HEK293T (cell line): ENCODE measurements around the gene BAG3.

Experiments
- CTCF ChIA-PET: fragments of 350-600 bp; formaldehyde crosslinking; extraction: SDS; loops from one replicate; lab custom pipeline; 2021; ENCODE audit warnings: antibody characterized with exemption, inconsistent platforms; lab: Yijun Ruan, JAX
- POLR2A ChIA-PET: fragments of 350-600 bp; formaldehyde crosslinking; extraction: SDS; loops from one replicate; lab custom pipeline; 2020; ENCODE audit warnings: antibody characterized with exemption, inconsistent platforms; lab: Yijun Ruan, JAX
- DNase-seq: peaks from one replicate; pipeline ENCODE4 v3.0.0; 2012; ENCODE audit warnings: mixed read lengths; ENCODE audit errors: extremely low spot score
- ARNT ChIP-seq: fragments of 450-650 bp; IDR thresholded peaks from 2 replicates; pipeline ENCODE4 v1.6.1; 2017; ENCODE audit warnings: mild to moderate bottlenecking
- BHLHE40 ChIP-seq: fragments of 450-650 bp; IDR thresholded peaks from 2 replicates; pipeline ENCODE4 v1.6.1; 2016; ENCODE audit warnings: mild to moderate bottlenecking, moderate library complexity, borderline replicate concordance
- CTBP1 ChIP-seq: fragments of 450-650 bp; IDR thresholded peaks from 2 replicates; pipeline ENCODE4 v1.6.1; 2016; ENCODE audit warnings: borderline replicate concordance
- ELF4 ChIP-seq: fragments of 450-650 bp; IDR thresholded peaks from 2 replicates; pipeline ENCODE4 v1.6.1; 2017; ENCODE audit warnings: antibody characterized with exemption
- FOXA1 ChIP-seq: fragments of 450-650 bp; IDR thresholded peaks from 2 replicates; pipeline ENCODE4 v1.6.1; 2016; ENCODE audit warnings: mild to moderate bottlenecking
- FOXK2 ChIP-seq: fragments of 450-650 bp; IDR thresholded peaks from 2 replicates; pipeline ENCODE4 v1.6.1; 2016; ENCODE audit warnings: mild to moderate bottlenecking
- FOXM1 ChIP-seq: fragments of 450-650 bp; IDR thresholded peaks from 2 replicates; pipeline ENCODE4 v1.6.1; 2017; ENCODE audit warnings: mild to moderate bottlenecking, borderline replicate concordance
- HDGF ChIP-seq: fragments of 450-650 bp; IDR thresholded peaks from 2 replicates; pipeline ENCODE4 v1.6.1; 2017; ENCODE audit warnings: antibody characterized with exemption, borderline replicate concordance
- L3MBTL2 ChIP-seq: fragments of 450-650 bp; conservative IDR thresholded peaks from 2 replicates; pipeline ENCODE4 v1.6.1; 2016; ENCODE audit warnings: mild to moderate bottlenecking
- LEF1 ChIP-seq: fragments of 450-650 bp; IDR thresholded peaks from 2 replicates; pipeline ENCODE4 v1.6.1; 2017; ENCODE audit warnings: mild to moderate bottlenecking, borderline replicate concordance
- NFRKB ChIP-seq: fragments of 450-650 bp; IDR thresholded peaks from 2 replicates; pipeline ENCODE4 v1.6.1; 2016; ENCODE audit warnings: mild to moderate bottlenecking, moderate library complexity
- SP1 ChIP-seq: fragments of 450-650 bp; IDR thresholded peaks from 2 replicates; pipeline ENCODE4 v1.6.1; 2017
- SUZ12 ChIP-seq: fragments of 450-650 bp; IDR thresholded peaks from 2 replicates; pipeline ENCODE4 v1.6.1; 2016; ENCODE audit warnings: mild to moderate bottlenecking
- TARDBP ChIP-seq: fragments of 450-650 bp; IDR thresholded peaks from 2 replicates; pipeline ENCODE4 v1.6.1; 2016
- ZNF384 ChIP-seq: fragments of 450-650 bp; IDR thresholded peaks from 2 replicates; pipeline ENCODE4 v1.6.1; 2016
- TF ChIP-seq, protein P1 (sequence below): fragments of 450-650 bp; IDR thresholded peaks from 2 replicates; pipeline ENCODE4 v1.6.1; 2016

Gene BAG3

DNA sequence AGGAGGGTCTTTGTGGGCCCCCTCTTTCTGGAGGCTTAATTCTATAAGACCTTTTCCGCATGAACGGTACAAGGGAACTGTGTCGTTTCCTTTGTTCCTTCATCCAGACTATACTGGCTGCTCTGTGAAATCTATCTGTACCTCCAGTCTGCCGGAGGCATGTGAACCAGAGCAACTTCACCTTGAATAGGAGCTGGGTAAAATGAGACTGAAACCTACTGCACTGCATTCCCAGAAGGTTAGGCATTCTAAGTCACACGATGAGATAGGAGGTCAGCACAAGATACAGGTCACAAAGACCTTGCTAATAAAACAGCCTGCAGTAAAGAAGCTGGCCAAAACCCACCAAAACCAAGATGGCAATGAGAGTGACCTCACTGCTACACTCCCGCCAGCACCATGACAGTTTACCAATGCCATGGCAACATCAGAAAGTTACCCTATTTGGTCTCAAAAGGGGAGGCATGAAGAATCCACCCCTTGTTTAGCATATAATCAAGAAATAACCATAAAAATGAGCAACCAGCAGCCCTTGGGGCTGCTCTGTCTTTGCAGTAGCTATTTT is 37.9 kb downstream of the BAG3 start:
- TF ChIP-seq L3MBTL2 (no peak), TARDBP (no peak), ZNF384 (no peak), FOXA1 (no peak), HDGF (no peak), BHLHE40 (no peak)
- TF ChIP-seq, protein P1, sequence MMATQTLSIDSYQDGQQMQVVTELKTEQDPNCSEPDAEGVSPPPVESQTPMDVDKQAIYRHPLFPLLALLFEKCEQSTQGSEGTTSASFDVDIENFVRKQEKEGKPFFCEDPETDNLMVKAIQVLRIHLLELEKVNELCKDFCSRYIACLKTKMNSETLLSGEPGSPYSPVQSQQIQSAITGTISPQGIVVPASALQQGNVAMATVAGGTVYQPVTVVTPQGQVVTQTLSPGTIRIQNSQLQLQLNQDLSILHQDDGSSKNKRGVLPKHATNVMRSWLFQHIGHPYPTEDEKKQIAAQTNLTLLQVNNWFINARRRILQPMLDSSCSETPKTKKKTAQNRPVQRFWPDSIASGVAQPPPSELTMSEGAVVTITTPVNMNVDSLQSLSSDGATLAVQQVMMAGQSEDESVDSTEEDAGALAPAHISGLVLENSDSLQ = no peak
- no peak for DNase-seq
- POLR2A ChIA-PET = no interaction called here
- CTCF ChIA-PET = no interaction called here

DNA sequence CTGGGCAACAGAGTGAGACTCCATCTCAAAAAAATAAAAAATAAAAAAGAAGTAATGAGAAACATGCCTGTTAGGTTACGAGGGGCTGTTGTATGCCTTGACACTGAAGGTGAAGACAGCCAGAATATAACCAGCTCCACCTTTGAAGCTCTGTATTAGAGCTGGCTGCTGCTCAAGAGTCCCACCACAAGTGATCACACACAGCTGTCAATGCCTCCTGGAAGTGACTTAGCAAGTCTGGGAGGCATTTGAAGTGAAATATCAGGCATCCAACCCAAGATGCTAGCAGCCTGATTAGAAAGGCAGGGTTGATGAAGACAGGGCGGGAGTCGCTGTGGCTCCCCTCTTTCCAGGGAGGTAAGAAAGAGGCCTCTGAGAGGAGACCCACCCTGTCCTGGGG is 40.5 kb downstream of the BAG3 start:
- ChIA-PET POLR2A (no interaction called here), CTCF (no interaction called here)
- no peak for DNase-seq
- TF ChIP-seq SUZ12 = no peak
- no peak for TF ChIP-seq L3MBTL2
- no peak for TF ChIP-seq NFRKB
- TF ChIP-seq HDGF = no peak
- TF ChIP-seq LEF1 = no peak
- TF ChIP-seq FOXA1 = no peak
- TF ChIP-seq CTBP1 = no peak
- TF ChIP-seq BHLHE40 = no peak
- no peak for TF ChIP-seq FOXM1
- no peak for TF ChIP-seq TARDBP
- TF ChIP-seq ELF4 = no peak
- no peak for TF ChIP-seq FOXK2
- no peak for TF ChIP-seq ZNF384
- TF ChIP-seq ARNT = no peak
- TF ChIP-seq SP1 = no peak
- TF ChIP-seq, protein P1 = no peak

DNA sequence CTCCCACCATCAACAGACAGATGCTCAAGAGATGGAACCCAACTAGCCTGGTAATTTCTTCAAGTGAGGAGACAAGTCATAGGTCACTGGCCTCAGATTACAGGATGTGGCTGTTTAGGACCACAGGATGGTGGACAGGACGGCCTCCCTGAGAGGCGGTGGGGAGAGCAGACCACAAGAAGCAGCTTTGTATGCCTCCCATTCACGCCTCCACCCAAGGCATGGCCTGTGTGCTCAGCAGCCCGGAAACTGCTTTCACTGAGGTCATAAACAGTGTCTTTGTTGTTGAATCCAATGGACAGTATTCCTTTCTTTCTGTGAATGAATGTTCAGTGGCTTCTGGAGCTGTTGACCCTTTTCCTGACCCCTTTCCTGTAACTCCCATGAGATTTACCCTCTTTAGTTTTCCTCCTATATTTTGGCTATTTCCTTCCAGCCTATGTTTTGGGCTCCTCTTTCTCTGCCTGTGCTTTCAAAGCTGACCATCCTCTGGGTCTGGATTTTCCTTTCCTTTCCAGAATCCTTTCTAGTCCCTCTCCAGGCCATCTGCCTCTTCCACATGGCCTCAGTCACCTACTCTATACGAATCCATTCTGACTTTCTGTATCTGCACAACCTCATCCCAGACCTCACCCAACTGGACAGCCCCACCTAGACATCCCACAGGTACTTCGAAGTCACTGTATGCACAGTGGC is 42.2 kb downstream of the BAG3 start:
- DNase-seq = no peak
- no peak for TF ChIP-seq TARDBP
- TF ChIP-seq ARNT = no peak
- TF ChIP-seq, protein P1 = no peak
- no peak for TF ChIP-seq FOXK2
- TF ChIP-seq CTBP1 = no peak
- no peak for TF ChIP-seq FOXA1
- no peak for TF ChIP-seq HDGF
- TF ChIP-seq SUZ12 = no peak
- TF ChIP-seq ELF4 = no peak
- TF ChIP-seq SP1 = no peak
- TF ChIP-seq ZNF384 = no peak
- no peak for TF ChIP-seq NFRKB
- TF ChIP-seq LEF1 = no peak
- TF ChIP-seq L3MBTL2 = no peak
- no peak for TF ChIP-seq FOXM1
- TF ChIP-seq BHLHE40 = no peak
- ChIA-PET POLR2A (no interaction called here), CTCF (no interaction called here)

DNA sequence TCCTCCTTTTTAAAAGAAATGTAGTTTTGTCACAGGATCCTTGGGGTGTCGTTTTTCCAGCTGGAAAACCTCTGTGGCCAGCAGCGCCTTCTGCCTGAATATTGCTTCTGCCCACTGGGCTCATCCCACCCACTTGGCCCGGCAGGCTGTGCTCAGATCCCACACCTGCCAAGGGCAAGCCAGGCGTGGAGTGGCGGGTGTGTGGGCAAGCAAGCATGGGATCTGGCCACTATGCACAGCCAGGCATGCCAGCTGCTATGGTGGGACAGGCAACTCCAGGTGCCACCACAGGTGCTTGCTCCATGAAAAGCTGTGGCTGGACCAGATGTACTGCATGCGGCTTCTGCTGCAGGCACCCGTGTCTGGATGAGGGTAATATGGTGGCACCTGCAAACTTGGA is 43.4 kb downstream of the BAG3 start:
- TF ChIP-seq, protein P1 = no peak
- TF ChIP-seq FOXM1 = no peak
- no peak for TF ChIP-seq L3MBTL2
- TF ChIP-seq NFRKB = no peak
- no peak for TF ChIP-seq SUZ12
- no peak for TF ChIP-seq TARDBP
- no peak for TF ChIP-seq LEF1
- no peak for TF ChIP-seq HDGF
- CTCF ChIA-PET = interaction anchor here (0.6 kb wide), 1 partner anchor 104 kb away, joined by 3 read pairs; no protein-coding TSS in a partner anchor
- DNase-seq = no peak
- POLR2A ChIA-PET = interaction anchor here (0.9 to 2.0 kb wide), 2 partner anchors 30 to 31 kb away, joined by 3 to 6 read pairs; partner anchors contain the start of gene INPP5F

DNA sequence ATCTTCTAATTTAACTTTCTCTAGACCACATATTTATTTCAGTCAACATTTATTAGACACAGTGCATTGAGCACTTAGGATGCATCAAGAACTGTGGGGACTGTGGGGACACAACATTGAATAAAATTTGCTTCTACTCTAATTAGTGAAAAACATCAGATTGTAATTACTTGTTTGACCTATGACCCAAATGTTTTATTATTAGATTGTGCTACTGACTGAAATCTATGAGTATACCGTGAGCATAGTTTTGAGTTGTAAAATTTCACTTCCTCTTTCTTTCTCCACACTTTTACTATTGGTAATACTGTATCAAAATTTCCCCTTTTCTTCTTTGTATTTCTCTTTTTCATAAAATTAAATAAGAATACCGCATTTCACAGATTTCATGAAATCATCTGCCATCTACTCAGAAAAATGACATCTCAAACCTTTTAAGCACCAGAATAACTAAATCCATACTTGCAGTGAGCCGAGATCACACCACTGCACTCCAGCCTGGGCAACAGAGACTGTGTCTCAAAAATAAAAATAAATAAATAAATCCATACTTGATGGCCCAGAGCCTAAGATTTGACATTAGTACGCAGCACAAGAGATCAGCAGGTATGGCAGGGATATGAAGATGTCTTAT is 49.3 kb downstream of the BAG3 start:
- POLR2A ChIA-PET = no interaction called here
- CTCF ChIA-PET = no interaction called here
- DNase-seq = no peak
- TF ChIP-seq SP1 (no peak), ZNF384 (no peak), FOXA1 (no peak), BHLHE40 (no peak), FOXK2 (no peak), ARNT (no peak), LEF1 (no peak)
- TF ChIP-seq, protein P1 = no peak
